Breast epithelium (tissue), 4 donors: ENCODE results near the gene NXPH4. TPM values are rescaled to one million over a fixed set of nuclear protein-coding genes. Genes with fewer than 3 reads are reported as not detected.

Experiments used
- DNase-seq, 2 donors: peaks; one replicate each; pipeline ENCODE4 v3.0.0-alpha.2; 2019; ENCODE audit warnings: low spot score in 2 of 2
- H3K27ac ChIP-seq, 2 donors: fragments of 200-600 bp; sonication (generic) in 1 of 2; one replicate each; pipeline ENCODE4 v1.5.1; 2016 to 2019; ENCODE audit warnings: mild to moderate bottlenecking in 1 of 2
- H3K27me3 ChIP-seq, 2 donors: fragments of 200-600 bp; sonication (generic) in 1 of 2; one replicate each; pipeline versions ENCODE4 v1.5.1 to v1.6.0; 2017 to 2019; ENCODE audit warnings: control low read depth in 1 of 2, mild to moderate bottlenecking in 1 of 2
- H3K36me3 ChIP-seq: fragments of 200-600 bp; one replicate; pipeline ENCODE4 v1.5.1; 2019
- H3K4me1 ChIP-seq, 2 donors: fragments of 200-600 bp; sonication (generic); one replicate each; pipeline ENCODE4 v1.5.1; 2016 to 2019; ENCODE audit warnings: control low read depth in 1 of 2
- H3K4me3 ChIP-seq, 3 donors: fragments of 200-600 bp; sonication (generic); 1 replicate in 2 of 3; 2 replicates in 1 of 3; pipeline ENCODE4 v1.5.1; 2016 to 2019; ENCODE audit warnings: mild to moderate bottlenecking in 3 of 3, moderate library complexity in 2 of 3
- H3K9me3 ChIP-seq, 2 donors: fragments of 200-600 bp; sonication (generic) in 1 of 2; one replicate each; pipeline ENCODE4 v1.5.1; 2016 to 2019; ENCODE audit warnings: control low read depth in 1 of 2
- POLR2A ChIP-seq: fragments of 450-650 bp; IDR thresholded peaks from one replicate; pipeline ENCODE4 v1.6.1; 2016; ENCODE audit warnings: antibody characterized with exemption, mild to moderate bottlenecking, moderate library complexity
- POLR2AphosphoS5 ChIP-seq, 3 donors: sonication (generic); formaldehyde crosslinking; IDR thresholded peaks; one replicate each; pipeline ENCODE4 v1.6.1; 2017; ENCODE audit warnings: antibody characterized with exemption in 3 of 3
- intact Hi-C: fragments of 100-400 bp; cut with DNase I; formaldehyde crosslinking; loops from one replicate; pipeline ENCODE4 v1.15.1; 2023; ENCODE audit warnings: low total_unique reads
- total RNA-seq, 3 donors: library from RNA; depleted of rRNA; stranded (reverse); fragments of >200 nt; gene quantifications; one replicate each; pipeline ENCODE4 v1.1.0, GENCODE V29; 2016
- TF ChIP-seq, protein P1 (sequence below), 3 donors: fragments of 450-650 bp; IDR thresholded peaks; one replicate each; pipeline ENCODE4 v1.5.1; 2016 to 2017; ENCODE audit warnings: antibody characterized with exemption in 3 of 3, mild to moderate bottlenecking in 3 of 3, moderate library complexity in 3 of 3

NXPH4 gene
- total RNA-seq, 3 donors from 2014 or later: 0.33 TPM; not detected in 2

GRCh38 chr12:57175428-57176138 is 41.0 kb upstream of the NXPH4 start:
- Histone ChIP-seq H3K4me3 (peak overlapping the region in 2 of 3 donors; percentile 22 to 50), H3K4me1 (no peaks in the 10 kb centered on the region), H3K27ac (peak overlapping the region; percentile 56 to 74), H3K27me3 (no peaks in the 10 kb centered on the region), H3K36me3 (no peaks in the 10 kb centered on the region), H3K9me3 (no peaks in the 10 kb centered on the region)
- intact Hi-C loops: loop anchor here (1.0 to 5.0 kb wide), 2 partner anchors 47 to 103 kb away; partner anchors contain the start of gene LRP1
- TF ChIP-seq POLR2A (no peak), POLR2AphosphoS5 (IDR thresholded peaks at IDR 0.05) (peak; percentile 27 to 54 (median 54))
- TF ChIP-seq, protein P1, sequence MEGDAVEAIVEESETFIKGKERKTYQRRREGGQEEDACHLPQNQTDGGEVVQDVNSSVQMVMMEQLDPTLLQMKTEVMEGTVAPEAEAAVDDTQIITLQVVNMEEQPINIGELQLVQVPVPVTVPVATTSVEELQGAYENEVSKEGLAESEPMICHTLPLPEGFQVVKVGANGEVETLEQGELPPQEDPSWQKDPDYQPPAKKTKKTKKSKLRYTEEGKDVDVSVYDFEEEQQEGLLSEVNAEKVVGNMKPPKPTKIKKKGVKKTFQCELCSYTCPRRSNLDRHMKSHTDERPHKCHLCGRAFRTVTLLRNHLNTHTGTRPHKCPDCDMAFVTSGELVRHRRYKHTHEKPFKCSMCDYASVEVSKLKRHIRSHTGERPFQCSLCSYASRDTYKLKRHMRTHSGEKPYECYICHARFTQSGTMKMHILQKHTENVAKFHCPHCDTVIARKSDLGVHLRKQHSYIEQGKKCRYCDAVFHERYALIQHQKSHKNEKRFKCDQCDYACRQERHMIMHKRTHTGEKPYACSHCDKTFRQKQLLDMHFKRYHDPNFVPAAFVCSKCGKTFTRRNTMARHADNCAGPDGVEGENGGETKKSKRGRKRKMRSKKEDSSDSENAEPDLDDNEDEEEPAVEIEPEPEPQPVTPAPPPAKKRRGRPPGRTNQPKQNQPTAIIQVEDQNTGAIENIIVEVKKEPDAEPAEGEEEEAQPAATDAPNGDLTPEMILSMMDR (IDR thresholded peaks at IDR 0.05): peak; percentile 77 to 87 (median 80)
- peak; percentile 86 to 88 for DNase-seq

GRCh38 chr12:57176139-57176477 is 40.5 kb upstream of the NXPH4 start:
- TF ChIP-seq, protein P1 (IDR thresholded peaks at IDR 0.05): no peak
- TF ChIP-seq POLR2A (no peak), POLR2AphosphoS5 (IDR thresholded peaks at IDR 0.05) (no peak)
- peak overlapping the region in 2 of 3 donors; percentile 22 to 50 for H3K4me3 ChIP-seq
- H3K27ac ChIP-seq: peak overlapping the region; percentile 56 to 74
- H3K4me1 ChIP-seq: no peaks in the 10 kb centered on the region
- intact Hi-C loops: loop anchor here (5.0 kb wide), 1 partner anchor 104 kb away; no protein-coding TSS in a partner anchor
- H3K27me3 ChIP-seq: no peaks in the 10 kb centered on the region
- no peak for DNase-seq
- H3K9me3 ChIP-seq: no peaks in the 10 kb centered on the region
- no peaks in the 10 kb centered on the region for H3K36me3 ChIP-seq

DNA sequence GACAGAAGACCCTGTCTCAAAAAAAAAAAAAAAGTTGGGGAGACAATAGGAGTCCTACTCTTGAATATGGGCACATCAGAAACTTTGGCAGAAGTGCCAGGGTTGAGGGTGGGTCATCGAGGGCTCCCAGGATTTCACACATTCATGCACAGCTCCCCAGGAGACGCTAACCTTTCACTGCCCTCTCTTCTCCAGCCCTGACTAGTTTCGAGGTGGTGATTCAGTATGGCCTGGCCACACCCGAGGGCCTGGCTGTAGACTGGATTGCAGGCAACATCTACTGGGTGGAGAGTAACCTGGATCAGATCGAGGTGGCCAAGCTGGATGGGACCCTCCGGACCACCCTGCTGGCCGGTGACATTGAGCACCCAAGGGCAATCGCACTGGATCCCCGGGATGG is 39.7 kb upstream of the NXPH4 start:
- Histone ChIP-seq H3K36me3 (no peaks in the 10 kb centered on the region), H3K27me3 (no peaks in the 10 kb centered on the region), H3K9me3 (no peaks in the 10 kb centered on the region), H3K27ac (peak overlapping the region in 1 of 2 donors; percentile 38), H3K4me3 (no peak overlapping the region), H3K4me1 (no peaks in the 10 kb centered on the region)
- DNase-seq: no peak
- TF ChIP-seq, protein P1 (IDR thresholded peaks at IDR 0.05): no peak
- TF ChIP-seq POLR2A (no peak), POLR2AphosphoS5 (IDR thresholded peaks at IDR 0.05) (no peak)
- intact Hi-C loops: loop anchor here (5.0 kb wide), 1 partner anchor 105 kb away; no protein-coding TSS in a partner anchor

- Histone ChIP-seq H3K4me1 (no peaks in the 10 kb centered on the region), H3K9me3 (no peaks in the 10 kb centered on the region), H3K4me3 (no peak overlapping the region), H3K36me3 (no peaks in the 10 kb centered on the region), H3K27me3 (no peaks in the 10 kb centered on the region), H3K27ac (peak overlapping the region in 1 of 2 donors; percentile 38)
- intact Hi-C loops: loop anchor here (5.0 kb wide), 1 partner anchor 105 kb away; no protein-coding TSS in a partner anchor
- DNase-seq: no peak
- TF ChIP-seq, protein P1 (IDR thresholded peaks at IDR 0.05): no peak
- no peak for TF ChIP-seq POLR2AphosphoS5 (IDR thresholded peaks at IDR 0.05)
- TF ChIP-seq POLR2A: no peak
These were observed 39.2 kb upstream of the NXPH4 start for GRCh38 chr12:57177354-57177753.

- H3K36me3 ChIP-seq: no peaks in the 10 kb centered on the region
- intact Hi-C loops: loop anchor here (5.0 kb wide), 1 partner anchor 106 kb away; no protein-coding TSS in a partner anchor
- no peak overlapping the region for H3K4me3 ChIP-seq
- H3K27ac ChIP-seq: no peak overlapping the region
- TF ChIP-seq POLR2AphosphoS5 (IDR thresholded peaks at IDR 0.05): no peak
- TF ChIP-seq, protein P1 (IDR thresholded peaks at IDR 0.05): no peak
- TF ChIP-seq POLR2A: no peak
- H3K27me3 ChIP-seq: no peaks in the 10 kb centered on the region
- no peaks in the 10 kb centered on the region for H3K4me1 ChIP-seq
- no peak for DNase-seq
- H3K9me3 ChIP-seq: no peaks in the 10 kb centered on the region
These were observed 38.4 kb upstream of the NXPH4 start for GRCh38 chr12:57178213-57178612.
